Caco-2 (cell line): ENCODE data around the gene ABCC4. TPM values are rescaled to one million over a fixed set of nuclear protein-coding genes. Genes with fewer than 3 reads are reported as not detected.

Experiments
- BruUV-seq: library from RNA; stranded (reverse); fragments of 400-500 nt; replicated peaks from 2 replicates; lab custom pipeline; 2021; lab: Mats Ljungman, UMichigan
- CTCF ChIA-PET: fragments of 300-600 bp; sonication (Branson Sonifier 250); formaldehyde crosslinking; loops from one replicate; lab custom pipeline; 2022; ENCODE audit warnings: antibody characterized with exemption; lab: Charles Lee
- POLR2A ChIA-PET: fragments of 300-600 bp; sonication (Branson Sonifier 250); formaldehyde crosslinking; loops from one replicate; lab custom pipeline; 2022; ENCODE audit warnings: antibody characterized with exemption; lab: Charles Lee
- DNase-seq, 2 experiments: peaks; one replicate each; pipeline versions ENCODE4 v3.0.0 to v3.0.0-alpha.2; 2020 to 2022
- H3K27me3 ChIP-seq: replicated peaks from 2 replicates; pipeline ENCODE4 v1.6.0; 2011; ENCODE audit warnings: low read length; ENCODE audit not compliant: control insufficient read depth, insufficient read depth
- H3K36me3 ChIP-seq: 2 replicates; pipeline ENCODE4 v1.5.1; 2011; ENCODE audit warnings: low read length; ENCODE audit not compliant: control insufficient read depth, insufficient read depth
- H3K4me1 ChIP-seq: fragments of 250-450 bp; sonication (Bioruptor Pico); 2 replicates; pipeline ENCODE4 v1.5.1; 2020; ENCODE audit warnings: mild to moderate bottlenecking
- H3K4me3 ChIP-seq: 2 replicates; pipeline ENCODE4 v1.5.1; 2011; ENCODE audit warnings: low read depth, mild to moderate bottlenecking, control low read depth, low read length
- H3K9me3 ChIP-seq: fragments of 250-450 bp; sonication (Bioruptor Pico); 2 replicates; pipeline ENCODE4 v1.5.1; 2020; ENCODE audit warnings: mild to moderate bottlenecking, moderate library complexity
- H3K27ac Mint-ChIP-seq: one replicate; pipeline ENCODE4 v1.8.0; 2022; ENCODE audit warnings: mixed read lengths; ENCODE audit not compliant: unreplicated experiment
- H3K27me3 Mint-ChIP-seq: one replicate; pipeline ENCODE4 v1.8.0; 2022; ENCODE audit warnings: mixed read lengths; ENCODE audit not compliant: insufficient read depth, unreplicated experiment
- H3K36me3 Mint-ChIP-seq: one replicate; pipeline ENCODE4 v1.8.0; 2022; ENCODE audit warnings: mild to moderate bottlenecking, mixed read lengths; ENCODE audit not compliant: insufficient read depth, unreplicated experiment
- H3K4me1 Mint-ChIP-seq: one replicate; pipeline ENCODE4 v1.8.0; 2022; ENCODE audit warnings: low read depth, mixed read lengths; ENCODE audit not compliant: unreplicated experiment
- H3K4me3 Mint-ChIP-seq: one replicate; pipeline ENCODE4 v1.8.0; 2022; ENCODE audit warnings: mild to moderate bottlenecking, moderate library complexity, mixed read lengths; ENCODE audit not compliant: unreplicated experiment
- H3K9me3 Mint-ChIP-seq: one replicate; pipeline ENCODE4 v1.8.0; 2022; ENCODE audit warnings: mixed read lengths; ENCODE audit not compliant: unreplicated experiment
- CTCF ChIP-seq, 2 experiments: fragments of 200-600 bp in 1 of 2; IDR thresholded peaks; 1 replicate in 1 of 2; 2 replicates in 1 of 2; pipeline versions ENCODE4 v1.5.1 to v1.8.0; 2011 to 2022; ENCODE audit warnings: antibody characterized with exemption in 1 of 2, control low read depth in 1 of 2, inconsistent platforms in 1 of 2, low read depth in 1 of 2, low read length in 1 of 2, mild to moderate bottlenecking in 1 of 2, moderate library complexity in 1 of 2; ENCODE audit not compliant: insufficient read depth in 1 of 2, severe bottlenecking in 1 of 2, unreplicated experiment in 1 of 2
- intact Hi-C: fragments of 100-400 bp; cut with micrococcal nuclease; formaldehyde crosslinking; loops from one replicate; pipeline ENCODE4 v1.10.0; 2022; ENCODE audit not compliant: unreplicated experiment
- total RNA-seq: library from RNA; stranded (reverse); gene quantifications from 2 replicates; pipeline ENCODE4 v1.2.3, GENCODE V29; 2022

The ABCC4 gene
- total RNA-seq, 1 experiment from 2014 or later: 51.9 TPM

DNA sequence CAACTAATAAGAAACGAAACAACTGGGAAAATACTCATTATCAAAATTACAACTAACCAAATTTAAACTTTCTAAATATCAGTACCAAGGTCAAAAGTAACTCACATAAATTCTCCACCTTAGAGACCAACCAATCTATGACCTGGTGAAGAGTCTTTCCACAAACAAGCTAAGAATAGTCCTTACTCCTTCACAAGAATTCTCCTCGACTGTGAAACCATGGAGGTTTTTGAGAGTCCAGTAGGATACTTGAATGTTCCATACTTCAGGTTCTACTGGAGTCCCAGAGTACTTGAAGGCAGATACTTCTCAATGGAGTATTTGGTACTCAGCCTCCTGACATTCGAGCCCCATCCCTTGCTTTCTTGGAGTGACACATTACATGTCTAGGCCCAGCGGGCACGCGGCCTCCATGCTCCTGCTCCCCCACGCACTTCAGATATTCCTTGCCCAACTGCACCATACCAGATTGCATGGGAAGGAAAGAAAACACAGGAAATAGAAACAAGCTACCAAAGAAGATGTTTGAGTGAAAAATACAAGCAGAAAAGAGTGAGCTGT is 63.9 kb downstream of the ABCC4 start:
- Mint-ChIP-seq H3K4me3 (no peak overlapping the region), H3K9me3 (no peaks in the 10 kb centered on the region), H3K27me3 (no peaks in the 10 kb centered on the region), H3K4me1 (peaks cover 8% of the 10 kb centered on the region), H3K36me3 (peaks cover 53% of the 10 kb centered on the region), H3K27ac (no peak overlapping the region)
- Histone ChIP-seq H3K27me3 (no peaks in the 10 kb centered on the region), H3K4me3 (no peak overlapping the region), H3K36me3 (no peaks in the 10 kb centered on the region; the same call in 1 of the 2 replicates), H3K4me1 (no peaks in the 10 kb centered on the region), H3K9me3 (no peaks in the 10 kb centered on the region)
- TF ChIP-seq CTCF (IDR thresholded peaks at IDR 0.05; ENCODE audit: insufficient read depth in 1 of 2, low read depth in 1 of 2, low read length in 1 of 2, severe bottlenecking in 1 of 2, unreplicated experiment in 1 of 2): no peak
- CTCF ChIA-PET: no interaction called here
- intact Hi-C loops: no loop called here
- no TSS peak for BruUV-seq
- no peak for DNase-seq
- POLR2A ChIA-PET: no interaction called here

DNA sequence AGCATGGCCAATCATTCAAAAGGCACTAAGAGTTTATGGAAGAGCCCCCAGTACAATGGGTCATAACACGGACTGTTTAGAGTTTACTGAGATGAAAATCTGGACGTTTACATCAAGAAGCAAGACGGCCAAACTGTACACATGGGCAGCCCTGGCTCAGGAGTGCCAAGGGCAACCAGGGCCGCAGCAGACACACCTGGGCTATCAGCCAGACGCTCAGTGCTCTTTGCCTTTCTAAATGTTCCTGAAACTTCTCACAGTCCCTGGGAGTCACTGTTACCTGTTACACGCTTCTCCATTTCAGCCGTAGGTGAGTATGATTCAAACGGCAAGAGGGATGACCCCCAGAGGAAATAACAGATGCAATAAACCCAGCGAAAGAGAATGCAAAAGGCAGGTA is 64.5 kb downstream of the ABCC4 start:
- Histone ChIP-seq H3K27me3 (no peaks in the 10 kb centered on the region), H3K4me1 (no peaks in the 10 kb centered on the region), H3K4me3 (no peak overlapping the region), H3K9me3 (no peaks in the 10 kb centered on the region), H3K36me3 (no peaks in the 10 kb centered on the region; the same call in 1 of the 2 replicates)
- H3K4me3 Mint-ChIP-seq: no peak overlapping the region
- peak overlapping the region; percentile 20 for H3K27ac Mint-ChIP-seq
- no TSS peak for BruUV-seq
- peaks cover 8% of the 10 kb centered on the region for H3K4me1 Mint-ChIP-seq
- no peaks in the 10 kb centered on the region for H3K9me3 Mint-ChIP-seq
- DNase-seq: no peak
- peaks cover 57% of the 10 kb centered on the region for H3K36me3 Mint-ChIP-seq
- ChIA-PET POLR2A (no interaction called here), CTCF (no interaction called here)
- no peak for TF ChIP-seq CTCF (IDR thresholded peaks at IDR 0.05; ENCODE audit: insufficient read depth in 1 of 2, low read depth in 1 of 2, low read length in 1 of 2, severe bottlenecking in 1 of 2, unreplicated experiment in 1 of 2)
- H3K27me3 Mint-ChIP-seq: no peaks in the 10 kb centered on the region
- intact Hi-C loops: no loop called here

GRCh38 chr13:95235974-95236373 is 65.3 kb downstream of the ABCC4 start:
- H3K36me3 ChIP-seq: no peaks in the 10 kb centered on the region; the same call in 1 of the 2 replicates
- DNase-seq: no peak
- no TSS peak for BruUV-seq
- H3K9me3 Mint-ChIP-seq: no peaks in the 10 kb centered on the region
- no peaks in the 10 kb centered on the region for H3K9me3 ChIP-seq
- no peak overlapping the region for H3K4me3 Mint-ChIP-seq
- no peaks in the 10 kb centered on the region for H3K27me3 ChIP-seq
- no peaks in the 10 kb centered on the region for H3K27me3 Mint-ChIP-seq
- ChIA-PET POLR2A (no interaction called here), CTCF (no interaction called here)
- peaks cover 54% of the 10 kb centered on the region for H3K36me3 Mint-ChIP-seq
- TF ChIP-seq CTCF (IDR thresholded peaks at IDR 0.05; ENCODE audit: insufficient read depth in 1 of 2, low read depth in 1 of 2, low read length in 1 of 2, severe bottlenecking in 1 of 2, unreplicated experiment in 1 of 2): no peak
- H3K4me1 Mint-ChIP-seq: peaks cover 8% of the 10 kb centered on the region
- H3K4me1 ChIP-seq: no peaks in the 10 kb centered on the region
- H3K4me3 ChIP-seq: no peak overlapping the region
- intact Hi-C loops: no loop called here
- H3K27ac Mint-ChIP-seq: peak overlapping the region; percentile 20
